Psoas muscle (tissue), 8 donors: Measurements from ENCODE around the gene IQSEC1. TPM values are rescaled to one million over a fixed set of nuclear protein-coding genes. Genes with fewer than 3 reads are reported as not detected.
A peak's percentile ranks its signal among the peaks of the same experiment; 100 is the strongest.

ENCODE experiments used
- ATAC-seq, 4 donors: fragments of 200-7000 bp; cut with Tn5 transposase; one replicate each; pipeline ENCODE4 v1.9.1; 2020; ENCODE audit warnings: moderate library complexity in 3 of 4, mild to moderate bottlenecking in 2 of 4
- DNase-seq, 2 donors: peaks; one replicate each; pipeline ENCODE4 v3.0.0-alpha.2; 2020
- H3K27ac ChIP-seq: fragments of 200-600 bp; one replicate; pipeline ENCODE4 v1.8.0; 2022
- H3K27me3 ChIP-seq, 3 donors: fragments of 200-600 bp in 1 of 3; one replicate each; pipeline versions ENCODE4 v1.6.1 to v1.8.0; 2013 to 2022; ENCODE audit warnings: low read length in 2 of 3, mild to moderate bottlenecking in 2 of 3, moderate library complexity in 1 of 3; ENCODE audit not compliant: insufficient read depth in 3 of 3
- H3K36me3 ChIP-seq, 2 donors: fragments of 200-600 bp in 1 of 2; one replicate each; pipeline versions ENCODE4 v1.6.1 to v1.8.0; 2013 to 2022; ENCODE audit warnings: low read depth in 1 of 2, mild to moderate bottlenecking in 1 of 2, moderate library complexity in 1 of 2; ENCODE audit not compliant: insufficient read depth in 1 of 2
- H3K4me1 ChIP-seq: fragments of 200-600 bp; one replicate; pipeline ENCODE4 v1.8.0; 2022
- H3K4me3 ChIP-seq: fragments of 200-600 bp; one replicate; pipeline ENCODE4 v1.8.0; 2022; ENCODE audit warnings: mild to moderate bottlenecking
- H3K9me3 ChIP-seq: fragments of 200-600 bp; one replicate; pipeline ENCODE4 v1.8.0; 2022
- WGBS, 3 donors: extraction: QIAGEN DNeasy Blood & Tissue Kit; methylation state at CpG; one replicate each; pipeline versions ENCODE4 v1.1.6 to v1.1.7; 2013; 5-methylcytosine and 5-hydroxymethylcytosine counted together
- intact Hi-C, 2 donors: fragments of 100-400 bp; cut with DNase I; formaldehyde crosslinking; loops; one replicate each; pipeline versions ENCODE4 v1.11.0 to v1.14.2; 2022
- polyA plus RNA-seq, 3 donors: library from polyadenylated mRNA; stranded (reverse); fragments of 200-250 nt; gene quantifications; one replicate each; pipeline ENCODE4 v1.2.3, GENCODE V29; 2013
- total RNA-seq, 4 donors: library from RNA; stranded (reverse); fragmentation: NEBNext Ultra II Directional in 2 of 4; extraction: Animal tissue kit (Norgen Biotek cat#: 25700) in 2 of 4; gene quantifications; one replicate each; pipeline versions ENCODE4 v1.2.1 to v1.2.4, GENCODE V29; 2021 to 2023
- TF ChIP-seq, protein P1 (sequence below): fragments of 200-600 bp; IDR thresholded peaks from one replicate; pipeline ENCODE4 v1.8.0; 2022; ENCODE audit warnings: antibody characterized with exemption
- donor health status: healthy with polysubstance abuse.
- donor health status: DM: no; HTN: no; CAD: no; lungs with moderate emphysema.
- donor health status: Bipolar disorder and iron deficiency.
- donor health status: healthy.
- donor health status: DM: yes; HTN: yes; CAD: no.
- donor health status: DM: no; HTN: no; CAD: no.
- donor health status: DM: no; HTN: no; CAD: no.
- donor health status: DM: yes; HTN: yes; CAD: no.

Gene IQSEC1
- total and polyA plus RNA-seq, 7 donors = 8.6 to 45.4 (median 28.0) TPM

DNA sequence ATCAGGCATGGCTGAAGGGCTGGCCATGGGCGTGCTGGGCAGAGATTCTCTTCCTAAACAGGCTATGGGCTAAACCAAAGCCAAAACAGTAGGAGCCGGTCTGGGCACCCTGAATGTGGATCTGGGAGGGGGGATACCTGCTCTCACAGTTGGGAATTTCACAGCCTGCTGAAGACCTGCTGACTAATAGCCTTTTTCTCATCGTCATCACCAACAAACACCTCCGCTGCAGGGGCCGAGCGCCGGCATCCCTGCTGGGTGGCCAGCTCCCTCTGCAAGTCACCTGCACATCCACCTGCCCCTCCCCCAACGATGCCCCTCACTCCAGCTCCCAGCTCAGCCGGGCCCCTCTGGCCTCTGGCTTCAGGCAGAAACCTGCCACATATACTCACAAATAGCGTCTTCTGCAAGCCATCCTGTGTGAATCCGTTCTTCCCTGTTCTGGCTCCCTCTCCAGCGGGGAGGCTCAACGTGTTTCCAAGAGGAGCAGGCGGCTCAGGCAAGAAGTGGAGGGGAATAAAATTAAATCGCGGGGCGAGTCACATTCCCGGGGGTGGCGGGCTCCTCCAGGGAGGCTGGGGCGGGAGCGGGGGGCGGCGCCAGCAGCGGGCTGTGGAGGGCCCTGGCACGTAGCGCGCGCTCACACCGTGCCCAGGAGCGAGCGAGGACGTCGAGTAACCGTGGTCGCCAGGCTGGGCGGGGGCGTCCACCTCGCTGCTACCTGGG lies 466 bp downstream of the IQSEC1 start:
- Histone ChIP-seq H3K27ac (no peak overlapping the region), H3K36me3 (no peaks in the 10 kb centered on the region), H3K9me3 (no peaks in the 10 kb centered on the region), H3K4me1 (peaks cover 9% of the 10 kb centered on the region), H3K27me3 (peaks cover 0 to 27% (median 9%) of the 10 kb centered on the region in 3 donors), H3K4me3 (peak overlapping the region; percentile 32)
- intact Hi-C loops = no loop called here
- DNase-seq (no peak), ATAC-seq (peak in 1 of 4 donors; percentile 6)
- TF ChIP-seq, protein P1, sequence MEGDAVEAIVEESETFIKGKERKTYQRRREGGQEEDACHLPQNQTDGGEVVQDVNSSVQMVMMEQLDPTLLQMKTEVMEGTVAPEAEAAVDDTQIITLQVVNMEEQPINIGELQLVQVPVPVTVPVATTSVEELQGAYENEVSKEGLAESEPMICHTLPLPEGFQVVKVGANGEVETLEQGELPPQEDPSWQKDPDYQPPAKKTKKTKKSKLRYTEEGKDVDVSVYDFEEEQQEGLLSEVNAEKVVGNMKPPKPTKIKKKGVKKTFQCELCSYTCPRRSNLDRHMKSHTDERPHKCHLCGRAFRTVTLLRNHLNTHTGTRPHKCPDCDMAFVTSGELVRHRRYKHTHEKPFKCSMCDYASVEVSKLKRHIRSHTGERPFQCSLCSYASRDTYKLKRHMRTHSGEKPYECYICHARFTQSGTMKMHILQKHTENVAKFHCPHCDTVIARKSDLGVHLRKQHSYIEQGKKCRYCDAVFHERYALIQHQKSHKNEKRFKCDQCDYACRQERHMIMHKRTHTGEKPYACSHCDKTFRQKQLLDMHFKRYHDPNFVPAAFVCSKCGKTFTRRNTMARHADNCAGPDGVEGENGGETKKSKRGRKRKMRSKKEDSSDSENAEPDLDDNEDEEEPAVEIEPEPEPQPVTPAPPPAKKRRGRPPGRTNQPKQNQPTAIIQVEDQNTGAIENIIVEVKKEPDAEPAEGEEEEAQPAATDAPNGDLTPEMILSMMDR = no peak
- 14 to 28% (median 23%) methylated on average over 30 to 38 of the region's 38 CpGs for WGBS, 3 donors

DNA sequence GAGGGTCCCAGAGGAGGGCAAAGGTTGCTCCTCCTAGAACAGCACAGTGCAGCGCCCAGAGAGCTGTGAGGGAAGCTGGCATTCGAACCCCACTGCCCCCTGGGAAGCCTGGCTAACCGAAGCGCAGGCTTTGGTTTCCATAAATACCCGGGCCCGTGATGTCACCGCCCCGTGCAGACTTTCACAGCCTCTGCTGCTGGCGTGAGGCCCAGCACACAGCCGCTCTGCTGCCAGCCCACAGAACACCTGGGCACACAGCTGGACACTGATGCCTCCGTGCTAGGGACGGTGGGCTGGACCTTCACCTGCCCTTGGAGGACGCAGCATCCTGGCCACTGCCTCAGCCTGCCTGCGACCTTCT lies 1.0 kb downstream of the IQSEC1 start:
- Histone ChIP-seq H3K4me1 (peaks cover 5% of the 10 kb centered on the region), H3K4me3 (no peak overlapping the region), H3K36me3 (no peaks in the 10 kb centered on the region), H3K27me3 (peaks cover 0 to 27% (median 9%) of the 10 kb centered on the region in 3 donors), H3K27ac (no peak overlapping the region), H3K9me3 (no peaks in the 10 kb centered on the region)
- TF ChIP-seq, protein P1 = no peak
- intact Hi-C loops = no loop called here
- DNase-seq = peak; percentile 36 to 81
- WGBS, 3 donors = 28 to 41% (median 40%) methylated on average over 14 of the region's 14 CpGs
- ATAC-seq = peak; percentile 74 to 93 (median 90)

DNA sequence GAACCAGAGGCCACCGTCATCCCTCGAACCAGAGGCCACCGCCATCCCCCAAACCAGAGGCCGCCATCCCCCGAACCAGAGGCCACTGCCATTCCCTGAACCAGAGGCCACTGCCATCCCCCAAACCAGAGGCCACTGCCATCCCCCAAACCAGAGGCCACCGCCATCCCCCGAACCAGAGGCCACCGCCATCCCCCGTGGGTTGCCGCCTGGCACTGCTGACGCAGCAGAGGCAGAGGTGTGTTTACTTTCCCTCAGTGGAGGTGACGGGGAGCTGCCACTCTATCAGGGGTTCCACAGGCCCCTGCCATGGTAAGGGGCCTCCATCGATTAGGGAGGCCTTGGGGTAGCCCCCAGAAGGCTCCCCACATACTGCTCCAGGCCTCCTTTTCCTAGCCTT lies 1.5 kb downstream of the IQSEC1 start:
- peaks cover 0 to 27% (median 9%) of the 10 kb centered on the region in 3 donors for H3K27me3 ChIP-seq
- no peaks in the 10 kb centered on the region for H3K36me3 ChIP-seq
- TF ChIP-seq, protein P1 = no peak
- intact Hi-C loops = no loop called here
- H3K4me3 ChIP-seq = no peak overlapping the region
- ATAC-seq (no peak), DNase-seq (no peak)
- WGBS, 3 donors = 84 to 96% (median 94%) methylated on average over 13 of the region's 13 CpGs
- no peak overlapping the region for H3K27ac ChIP-seq
- no peaks in the 10 kb centered on the region for H3K9me3 ChIP-seq
- H3K4me1 ChIP-seq = peaks cover 5% of the 10 kb centered on the region

DNA sequence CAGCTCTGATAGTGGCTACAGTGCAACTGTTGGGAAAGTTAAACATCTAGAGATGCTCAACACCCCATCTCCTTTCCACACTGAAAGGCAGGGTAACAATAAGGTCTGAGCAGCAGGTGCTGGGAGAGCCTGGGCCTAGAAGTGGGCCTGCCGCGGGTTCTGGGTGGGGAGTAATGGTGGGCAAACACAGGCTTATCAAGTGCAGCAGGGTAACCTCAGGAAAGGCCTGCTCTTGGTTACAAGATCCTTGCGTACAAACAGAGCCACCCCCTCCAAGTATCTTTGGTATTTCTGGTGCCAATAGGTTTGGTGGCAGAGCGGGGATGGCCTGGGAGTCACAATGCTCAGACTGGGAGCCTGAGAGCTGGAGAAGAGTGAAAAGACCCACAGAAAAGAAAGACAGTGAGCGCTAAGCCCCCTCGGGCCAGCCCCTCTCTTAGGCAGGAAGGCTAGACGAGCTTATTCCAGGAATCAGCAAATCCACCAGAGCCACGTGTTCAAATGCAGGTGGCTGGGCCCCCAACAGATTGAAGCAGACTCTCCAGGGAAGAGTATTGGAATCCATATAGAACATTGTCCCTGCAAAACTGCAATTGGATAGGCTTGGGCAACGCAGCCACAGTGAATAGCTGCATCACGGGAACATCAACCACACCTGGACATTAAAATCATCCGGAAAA lies 2.7 kb downstream of the IQSEC1 start:
- H3K27ac ChIP-seq = no peak overlapping the region
- 88 to 93% (median 88%) methylated on average over 10 to 11 of the region's 11 CpGs for WGBS, 3 donors
- TF ChIP-seq, protein P1 = no peak
- H3K9me3 ChIP-seq = no peaks in the 10 kb centered on the region
- no peak for ATAC-seq
- DNase-seq = no peak
- peaks cover 5% of the 10 kb centered on the region for H3K4me1 ChIP-seq
- H3K36me3 ChIP-seq = no peaks in the 10 kb centered on the region
- intact Hi-C loops = no loop called here
- peaks cover 0 to 23% (median 8%) of the 10 kb centered on the region in 3 donors for H3K27me3 ChIP-seq
- no peak overlapping the region for H3K4me3 ChIP-seq
